Panc1 (cell line): Measurements from ENCODE around the gene FRMD4A. TPM values are rescaled to one million over a fixed set of nuclear protein-coding genes. Genes with fewer than 3 reads are reported as not detected.

ENCODE experiments used
- ATAC-seq: fragments of 200-7000 bp; cut with Tn5 transposase; 2 replicates; pipeline ENCODE4 v1.9.1; 2020; ENCODE audit warnings: mild to moderate bottlenecking, moderate library complexity
- BruUV-seq: library from RNA; stranded (reverse); fragments of 400-500 nt; replicated peaks from 2 replicates; lab custom pipeline; 2021; lab: Mats Ljungman, UMichigan
- CTCF ChIA-PET: fragments of 300-600 bp; sonication (Branson Sonifier 250); formaldehyde crosslinking; loops from one replicate; lab custom pipeline; 2022; ENCODE audit warnings: antibody characterized with exemption; lab: Charles Lee
- POLR2A ChIA-PET: fragments of 300-600 bp; sonication (Branson Sonifier 250); formaldehyde crosslinking; loops from one replicate; lab custom pipeline; 2022; ENCODE audit warnings: antibody characterized with exemption; lab: Charles Lee
- DNase-seq: peaks from one replicate; pipeline ENCODE4 v3.0.0-alpha.2; 2010; ENCODE audit warnings: low read depth, low spot score
- H3K27ac ChIP-seq: 2 replicates; pipeline ENCODE4 v1.5.1; 2011; ENCODE audit warnings: mild to moderate bottlenecking, low read length, inconsistent platforms
- H3K27me3 ChIP-seq: fragments of 200-500 bp; sonication (Bioruptor generic); 2 replicates; pipeline ENCODE4 v1.6.0; 2014; ENCODE audit warnings: low read length, inconsistent platforms; ENCODE audit not compliant: control insufficient read depth, insufficient read depth
- H3K36me3 ChIP-seq: fragments of 200-500 bp; sonication (Bioruptor generic); 2 replicates; pipeline ENCODE4 v1.5.1; 2014; ENCODE audit warnings: inconsistent platforms, mild to moderate bottlenecking, low read length, moderate library complexity; ENCODE audit not compliant: control insufficient read depth, insufficient read depth
- H3K4me1 ChIP-seq: 2 replicates; pipeline ENCODE4 v1.5.1; 2011; ENCODE audit warnings: inconsistent platforms, mild to moderate bottlenecking, low read length, moderate library complexity; ENCODE audit not compliant: control insufficient read depth, insufficient read depth
- H3K4me3 ChIP-seq, 2 experiments: 2 replicates each; pipeline ENCODE4 v1.5.1; 2011 to 2012; ENCODE audit warnings: low read depth in 2 of 2, low read length in 2 of 2, mild to moderate bottlenecking in 2 of 2, inconsistent platforms in 1 of 2, moderate library complexity in 1 of 2
- H3K9me3 ChIP-seq: fragments of 200-500 bp; sonication (Bioruptor generic); 2 replicates; pipeline ENCODE4 v1.5.1; 2014; ENCODE audit warnings: low read depth, mild to moderate bottlenecking, inconsistent platforms, low read length, moderate library complexity; ENCODE audit not compliant: control insufficient read depth, insufficient read depth
- CTCF ChIP-seq: fragments of 450-650 bp; IDR thresholded peaks from 2 replicates; pipeline ENCODE4 v1.5.1; 2017; ENCODE audit warnings: mild to moderate bottlenecking
- POLR2AphosphoS5 ChIP-seq: IDR thresholded peaks from 2 replicates; pipeline ENCODE4 v1.6.1; 2012; ENCODE audit warnings: mild to moderate bottlenecking, low read depth, low read length, moderate library complexity
- REST ChIP-seq, 2 experiments: IDR thresholded peaks; 2 replicates each; pipeline ENCODE4 v1.6.1; 2011 to 2012; ENCODE audit warnings: low read depth in 2 of 2, control low read depth in 1 of 2, low read length in 1 of 2, mild to moderate bottlenecking in 1 of 2, moderate library complexity in 1 of 2; ENCODE audit not compliant: insufficient read depth in 1 of 2
- SIN3A ChIP-seq: IDR thresholded peaks from 2 replicates; pipeline ENCODE4 v1.6.1; 2012; ENCODE audit warnings: low read depth, mild to moderate bottlenecking, low read length, moderate library complexity, borderline replicate concordance; ENCODE audit not compliant: insufficient read depth
- TCF7L2 ChIP-seq: IDR thresholded peaks from 2 replicates; pipeline ENCODE4 v1.6.1; 2011; ENCODE audit warnings: mild to moderate bottlenecking, low read depth, low read length, inconsistent platforms
- in situ Hi-C: cut with HindIII; loops from 2 replicates; pipeline ENCODE4 v1.10.0; 2016; ENCODE audit warnings: low sequenced_read_pairs, low pct_unique_long_range_greater_than_20kb
- intact Hi-C: fragments of 100-400 bp; cut with micrococcal nuclease; formaldehyde crosslinking; loops from one replicate; pipeline ENCODE4 v1.10.0; 2022; ENCODE audit not compliant: unreplicated experiment
- total RNA-seq: library from RNA; stranded (reverse); gene quantifications from one replicate; pipeline ENCODE4 v1.2.1, GENCODE V29; 2021; ENCODE audit not compliant: unreplicated experiment

FRMD4A gene
- total RNA-seq, 1 experiment from 2014 or later: 7.1 TPM

GRCh38 chr10:14086596-14086995 lies 244.1 kb downstream of the FRMD4A start:
- no TSS peak for BruUV-seq
- in situ Hi-C loops (no loop called here), intact Hi-C loops (no loop called here)
- Histone ChIP-seq H3K4me1 (no peaks in the 10 kb centered on the region), H3K27me3 (no peaks in the 10 kb centered on the region), H3K36me3 (no peaks in the 10 kb centered on the region), H3K4me3 (no peak overlapping the region), H3K9me3 (no peaks in the 10 kb centered on the region), H3K27ac (no peak overlapping the region)
- ATAC-seq: no peak
- ChIA-PET CTCF (no interaction called here), POLR2A (no interaction called here)
- DNase-seq: no peak
- TF ChIP-seq CTCF (no peak), TCF7L2 (no peak), SIN3A (no peak), POLR2AphosphoS5 (no peak), REST (IDR thresholded peaks at IDR 0.05; ENCODE audit: insufficient read depth in 1 of 2, low read depth in 2 of 2, low read length in 1 of 2) (no peak)

GRCh38 chr10:14084875-14085274 lies 245.8 kb downstream of the FRMD4A start:
- ChIA-PET POLR2A (no interaction called here), CTCF (no interaction called here)
- Histone ChIP-seq H3K36me3 (no peaks in the 10 kb centered on the region), H3K4me3 (no peak overlapping the region), H3K4me1 (no peaks in the 10 kb centered on the region), H3K27ac (no peak overlapping the region), H3K27me3 (no peaks in the 10 kb centered on the region), H3K9me3 (no peaks in the 10 kb centered on the region)
- in situ Hi-C loops: no loop called here
- no peak for TF ChIP-seq SIN3A
- TF ChIP-seq CTCF: no peak
- no peak for TF ChIP-seq TCF7L2
- TF ChIP-seq POLR2AphosphoS5: no peak
- no peak for TF ChIP-seq REST (IDR thresholded peaks at IDR 0.05; ENCODE audit: insufficient read depth in 1 of 2, low read depth in 2 of 2, low read length in 1 of 2)
- DNase-seq (no peak), ATAC-seq (no peak)
- BruUV-seq: no TSS peak
- intact Hi-C loops: no loop called here
